GM21367 (cell line): ENCODE data around the gene MYH6.

Source experiments
- ATAC-seq: cut with Tn5 transposase; IDR thresholded peaks from one replicate; pipeline ENCODE4 v1.9.1; 2021; ENCODE audit not compliant: unreplicated experiment

MYH6 gene

DNA sequence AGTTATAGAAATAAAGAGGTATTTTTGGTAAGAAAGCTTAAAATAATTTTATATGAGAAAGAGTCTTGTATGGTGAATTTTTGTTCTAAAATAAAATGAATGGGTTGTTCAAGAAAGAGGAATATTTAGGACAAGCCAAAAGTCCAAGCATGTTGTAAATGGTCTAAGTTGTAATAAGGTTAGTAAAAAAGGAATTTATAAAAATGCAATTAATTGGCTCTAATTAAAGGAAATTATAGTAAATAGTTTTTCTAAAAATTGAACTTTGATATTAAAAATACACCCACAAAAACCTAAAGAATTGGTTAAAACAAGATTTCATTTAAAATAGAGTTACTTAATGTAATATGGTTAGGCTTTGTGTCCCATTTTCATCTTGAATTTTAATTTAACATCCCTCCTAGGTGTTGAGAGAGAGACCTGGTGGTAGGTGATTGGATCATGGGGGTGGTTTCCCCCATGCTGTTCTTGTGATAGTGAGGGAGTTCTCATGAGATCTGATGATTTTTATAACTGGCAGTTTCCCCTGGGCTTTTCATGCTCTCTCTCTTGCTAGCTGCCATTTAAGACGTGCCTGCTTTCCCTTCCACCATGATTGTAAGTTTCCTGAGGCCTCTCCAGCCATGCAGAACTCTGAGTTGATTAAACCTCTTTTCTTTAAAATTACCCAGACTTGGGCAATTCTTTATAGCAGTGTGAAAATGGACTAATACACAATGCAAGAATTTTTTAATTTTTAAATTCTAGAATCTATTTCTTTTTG lies 68.4 kb downstream of the MYH6 start:
- ATAC-seq: no peak

DNA sequence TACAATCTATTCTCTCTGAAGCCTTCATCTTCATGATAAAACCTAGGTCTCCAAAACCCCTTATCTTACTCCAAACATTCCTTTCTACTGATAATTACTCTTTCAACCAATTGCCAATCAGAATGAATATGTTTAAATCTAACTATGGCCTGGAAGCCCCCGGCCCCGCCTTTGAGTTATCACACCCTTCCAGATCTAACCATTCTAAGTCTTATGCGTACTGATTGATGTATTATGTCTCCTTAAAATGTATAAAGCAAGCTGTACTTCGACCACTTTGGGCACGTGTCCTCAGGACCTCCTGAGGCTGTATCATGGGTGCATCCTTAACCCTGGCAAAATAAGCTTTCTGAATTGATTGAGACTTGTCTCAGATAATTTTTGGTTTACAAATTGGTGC lies 72.5 kb downstream of the MYH6 start:
- no peak for ATAC-seq
